Measurements from ENCODE around the gene OR10G3.
"Not testable (repeated sequence)": the region's sequence is repeated elsewhere in the genome, so short reads cannot be mapped to it uniquely, and the experiment has no call there.

OR10G3 gene

GRCh38 chr14:21579976-21580375 is at the start of gene OR10G3:
OR10G3 (minus strand) TSS chr14:21580076; CDS start chr14:21570744, 9,332 bp downstream.
- DNase-seq = no peak

GRCh38 chr14:21626491-21627230 is 46.8 kb upstream of the OR10G3 start:
- no peak for DNase-seq

- no peak for DNase-seq
Measured at GRCh38 chr14:21617614-21618013, 37.7 kb upstream of the OR10G3 start.

- DNase-seq = no peak
Measured at GRCh38 chr14:21614240-21614639, 34.4 kb upstream of the OR10G3 start.

- no peak for DNase-seq
Measured at GRCh38 chr14:21612324-21612723, 32.4 kb upstream of the OR10G3 start.

- not testable (repeated sequence) for DNase-seq
Measured at GRCh38 chr14:21602181-21602580, 22.3 kb upstream of the OR10G3 start.

GRCh38 chr14:21589317-21589716 is 9.4 kb upstream of the OR10G3 start:
- DNase-seq = no peak

- no peak for DNase-seq
Measured at GRCh38 chr14:21575661-21576060, 4.2 kb downstream of the OR10G3 start.

GRCh38 chr14:21572604-21573003 is 7.3 kb downstream of the OR10G3 start:
- no peak for DNase-seq

GRCh38 chr14:21558703-21559170 is 21.1 kb downstream of the OR10G3 start:
- DNase-seq = no peak

- DNase-seq = peak; percentile 94
Measured at GRCh38 chr14:21557084-21557901, 22.6 kb downstream of the OR10G3 start.

GRCh38 chr14:21556378-21557083 is 23.3 kb downstream of the OR10G3 start:
- DNase-seq = no peak

- no peak for DNase-seq
Measured at GRCh38 chr14:21553266-21553665, 26.6 kb downstream of the OR10G3 start.

GRCh38 chr14:21544588-21544987 is 35.3 kb downstream of the OR10G3 start:
- not testable (repeated sequence) for DNase-seq

GRCh38 chr14:21543963-21544362 is 35.9 kb downstream of the OR10G3 start:
- DNase-seq = peak; percentile 79

- peak; percentile 82 for DNase-seq
Measured at GRCh38 chr14:21543521-21543960, 36.3 kb downstream of the OR10G3 start.

GRCh38 chr14:21541413-21542074 is 38.3 kb downstream of the OR10G3 start:
- no peak for DNase-seq

GRCh38 chr14:21539189-21539940 is 40.5 kb downstream of the OR10G3 start:
- no peak for DNase-seq

GRCh38 chr14:21537090-21537424 is 42.8 kb downstream of the OR10G3 start:
- DNase-seq = no peak

GRCh38 chr14:21536418-21537089 is 43.3 kb downstream of the OR10G3 start:
- no peak for DNase-seq
